Ectodermal cell (in vitro differentiated cells): ENCODE measurements around the gene CDH13.

ENCODE experiments used
- H3K27ac ChIP-seq: 2 replicates; pipeline ENCODE4 v1.7.0; 2013; ENCODE audit warnings: mild to moderate bottlenecking, low read depth, low read length; ENCODE audit not compliant: insufficient read depth, poor library complexity, severe bottlenecking
- H3K27me3 ChIP-seq: 2 replicates; pipeline ENCODE4 v1.7.0; 2013; ENCODE audit warnings: mild to moderate bottlenecking, low read length; ENCODE audit not compliant: insufficient read depth, control insufficient read depth, poor library complexity, severe bottlenecking
- H3K36me3 ChIP-seq: one replicate; pipeline ENCODE4 v1.7.0; 2013; ENCODE audit warnings: low read length; ENCODE audit not compliant: control insufficient read depth, insufficient read depth
- H3K4me1 ChIP-seq: one replicate; pipeline ENCODE4 v1.7.0; 2013; ENCODE audit warnings: low read length; ENCODE audit not compliant: control insufficient read depth, insufficient read depth
- H3K4me3 ChIP-seq: 2 replicates; pipeline ENCODE4 v1.7.0; 2013; ENCODE audit warnings: low read depth, low read length, control low read depth; ENCODE audit not compliant: insufficient read depth
- H3K9me3 ChIP-seq: 2 replicates; pipeline ENCODE4 v1.7.0; 2013; ENCODE audit warnings: mild to moderate bottlenecking, low read length, moderate library complexity; ENCODE audit not compliant: control insufficient read depth
- WGBS, 2 experiments: methylation state at CpG; one replicate each; pipeline ENCODE4 v1.1.7; 2013; ENCODE audit warnings: missing lambda C conversion rate in 2 of 2; 5-methylcytosine and 5-hydroxymethylcytosine counted together

The CDH13 gene

DNA sequence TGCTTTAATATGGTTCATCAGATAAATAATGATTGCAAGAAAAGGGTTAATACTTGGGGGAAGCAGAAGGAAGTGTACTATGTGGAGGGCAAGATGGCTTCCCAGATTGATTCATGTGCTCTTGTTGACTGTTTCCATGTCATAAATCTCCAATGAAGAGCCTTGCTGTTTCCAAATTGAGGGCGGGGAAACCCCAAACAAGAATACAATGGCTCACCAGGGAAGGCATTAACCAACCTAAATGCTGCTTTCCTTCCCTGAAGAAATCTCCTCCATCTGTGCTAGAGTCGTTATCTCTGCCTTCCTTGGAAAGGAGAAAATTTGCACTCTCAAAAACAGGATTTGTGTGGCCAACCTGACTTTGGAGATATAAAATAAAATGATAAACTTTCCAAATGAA is 28.0 kb upstream of the CDH13 start:
- Histone ChIP-seq H3K27ac (no peak overlapping the region), H3K27me3 (no peaks in the 10 kb centered on the region), H3K4me1 (no peaks in the 10 kb centered on the region), H3K36me3 (no peaks in the 10 kb centered on the region), H3K9me3 (peaks cover 3% of the 10 kb centered on the region), H3K4me3 (no peak overlapping the region)
- 35 to 41% methylated on average over 2 of the region's 2 CpGs for WGBS, 2 experiments

- WGBS, 2 experiments: 54 to 57% methylated on average over 7 of the region's 7 CpGs
- H3K27ac ChIP-seq: no peak overlapping the region
- no peaks in the 10 kb centered on the region for H3K36me3 ChIP-seq
- no peak overlapping the region for H3K4me3 ChIP-seq
- peaks cover 3% of the 10 kb centered on the region for H3K9me3 ChIP-seq
- no peaks in the 10 kb centered on the region for H3K27me3 ChIP-seq
- peaks cover 11% of the 10 kb centered on the region for H3K4me1 ChIP-seq
Measured at GRCh38 chr16:82601989-82602640, 24.7 kb upstream of the CDH13 start.

DNA sequence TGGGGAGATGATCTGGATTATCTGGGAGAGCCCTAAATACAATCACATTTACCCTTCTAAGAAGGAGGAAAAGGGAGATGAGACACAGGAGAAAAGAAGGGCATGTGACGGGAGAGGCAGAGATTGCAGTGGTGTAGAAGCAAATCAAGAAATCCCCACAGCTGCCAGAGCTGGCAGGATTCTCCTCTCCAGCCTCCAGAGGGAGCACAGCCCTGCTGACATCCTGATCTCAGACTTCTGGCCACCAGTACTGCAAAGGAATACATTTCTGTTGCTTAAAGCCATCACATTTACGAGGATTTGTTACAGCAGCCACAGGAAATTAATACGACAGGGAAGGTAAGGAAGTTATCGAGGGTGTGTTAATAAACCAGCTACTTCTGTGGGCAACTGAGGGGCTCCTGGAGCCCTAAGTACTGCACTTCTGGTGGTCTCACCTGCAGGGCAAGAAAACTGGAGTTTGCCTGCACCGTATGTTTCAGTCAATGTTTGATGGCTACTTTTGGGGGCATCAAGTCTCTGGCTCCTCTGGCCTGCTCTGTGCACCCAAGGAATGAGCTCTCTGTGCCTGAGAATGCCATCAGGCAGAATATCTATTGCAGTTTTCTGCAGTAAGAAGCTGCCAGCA is 22.9 kb upstream of the CDH13 start:
- H3K27ac ChIP-seq: no peak overlapping the region
- no peaks in the 10 kb centered on the region for H3K27me3 ChIP-seq
- peaks cover 3% of the 10 kb centered on the region for H3K9me3 ChIP-seq
- H3K36me3 ChIP-seq: no peaks in the 10 kb centered on the region
- 59 to 62% methylated on average over 5 of the region's 5 CpGs for WGBS, 2 experiments
- peaks cover 11% of the 10 kb centered on the region for H3K4me1 ChIP-seq
- no peak overlapping the region for H3K4me3 ChIP-seq

DNA sequence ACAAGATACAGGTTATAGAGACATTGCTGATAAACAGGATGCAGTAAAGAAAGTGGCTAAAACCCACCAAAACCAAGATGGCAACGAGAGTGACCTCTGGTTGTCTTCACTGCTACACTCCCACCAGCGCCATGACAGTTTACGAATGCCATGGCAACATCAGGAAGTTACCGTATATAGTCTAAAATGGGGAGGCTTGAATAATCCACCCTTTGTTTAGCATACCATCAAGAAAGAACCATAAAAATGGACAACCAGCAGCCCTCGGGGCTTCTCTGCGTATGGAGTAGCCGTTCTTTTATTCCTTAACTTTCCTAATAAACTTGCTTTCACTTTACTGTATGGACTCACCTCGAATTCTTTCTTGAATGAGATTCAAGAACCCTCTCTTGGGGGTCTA is 21.7 kb upstream of the CDH13 start:
- 90 to 94% methylated on average over 8 of the region's 8 CpGs for WGBS, 2 experiments
- H3K4me3 ChIP-seq: no peak overlapping the region
- H3K9me3 ChIP-seq: peaks cover 3% of the 10 kb centered on the region
- H3K36me3 ChIP-seq: no peaks in the 10 kb centered on the region
- no peaks in the 10 kb centered on the region for H3K27me3 ChIP-seq
- H3K4me1 ChIP-seq: peaks cover 11% of the 10 kb centered on the region
- H3K27ac ChIP-seq: no peak overlapping the region

- Histone ChIP-seq H3K4me3 (no peak overlapping the region), H3K36me3 (no peaks in the 10 kb centered on the region), H3K27ac (no peak overlapping the region), H3K27me3 (no peaks in the 10 kb centered on the region), H3K9me3 (no peaks in the 10 kb centered on the region), H3K4me1 (peaks cover 11% of the 10 kb centered on the region)
- WGBS, 2 experiments: 43 to 45% methylated on average over 13 to 15 of the region's 15 CpGs
Measured at GRCh38 chr16:82605863-82606620, 20.7 kb upstream of the CDH13 start.

DNA sequence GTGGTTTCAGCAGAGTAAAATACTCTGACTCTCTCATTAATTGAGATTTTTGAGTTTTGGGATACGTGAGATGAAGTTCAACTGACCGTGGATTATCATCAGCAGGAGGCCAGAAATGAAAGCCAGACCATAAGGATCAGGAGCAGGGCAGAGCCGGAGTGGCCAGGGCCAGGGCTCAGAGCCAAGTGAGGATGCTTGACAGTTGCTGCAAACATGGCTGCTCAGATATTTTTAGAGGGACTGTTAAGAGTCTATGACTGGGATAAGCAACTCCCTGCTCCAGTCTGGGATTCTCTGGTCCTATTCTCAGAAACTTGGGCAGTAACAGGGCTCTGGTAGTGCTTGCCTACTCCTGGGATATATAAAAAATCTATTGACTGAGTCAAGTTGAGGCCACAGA is 17.6 kb upstream of the CDH13 start:
- no peak overlapping the region for H3K27ac ChIP-seq
- no peaks in the 10 kb centered on the region for H3K9me3 ChIP-seq
- no peaks in the 10 kb centered on the region for H3K36me3 ChIP-seq
- no peaks in the 10 kb centered on the region for H3K27me3 ChIP-seq
- 90 to 95% methylated on average over 3 of the region's 3 CpGs for WGBS, 2 experiments
- H3K4me1 ChIP-seq: peaks cover 11% of the 10 kb centered on the region
- no peak overlapping the region for H3K4me3 ChIP-seq

- Histone ChIP-seq H3K27ac (no peak overlapping the region), H3K27me3 (no peaks in the 10 kb centered on the region), H3K9me3 (no peaks in the 10 kb centered on the region), H3K4me1 (no peaks in the 10 kb centered on the region), H3K4me3 (no peak overlapping the region), H3K36me3 (no peaks in the 10 kb centered on the region)
- 65 to 67% methylated on average over 3 of the region's 3 CpGs for WGBS, 2 experiments
Measured at GRCh38 chr16:82612263-82612662, 14.5 kb upstream of the CDH13 start.

DNA sequence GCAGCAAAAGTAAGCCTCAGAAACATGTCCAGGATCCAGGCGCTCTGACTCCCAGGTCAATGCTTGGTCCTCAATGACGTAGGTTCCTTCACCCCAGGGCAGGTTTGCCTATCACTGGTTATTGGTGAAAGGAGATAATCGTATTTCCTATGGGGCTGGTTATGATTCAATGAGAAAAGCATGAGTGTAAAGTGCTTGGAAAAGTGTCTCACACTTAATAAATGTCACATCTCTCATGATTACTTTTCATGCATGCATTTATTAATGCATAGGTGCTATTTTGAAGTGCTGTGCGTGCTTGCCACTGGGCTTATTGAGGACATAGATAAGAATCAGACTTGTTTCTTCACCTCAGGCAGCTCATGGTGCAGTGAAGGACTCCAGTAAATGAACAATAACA is 10.4 kb upstream of the CDH13 start:
- Histone ChIP-seq H3K9me3 (no peaks in the 10 kb centered on the region), H3K27me3 (no peaks in the 10 kb centered on the region), H3K36me3 (no peaks in the 10 kb centered on the region), H3K4me3 (no peak overlapping the region), H3K4me1 (no peaks in the 10 kb centered on the region), H3K27ac (no peak overlapping the region)
- 93 to 96% methylated on average over 4 of the region's 4 CpGs for WGBS, 2 experiments

DNA sequence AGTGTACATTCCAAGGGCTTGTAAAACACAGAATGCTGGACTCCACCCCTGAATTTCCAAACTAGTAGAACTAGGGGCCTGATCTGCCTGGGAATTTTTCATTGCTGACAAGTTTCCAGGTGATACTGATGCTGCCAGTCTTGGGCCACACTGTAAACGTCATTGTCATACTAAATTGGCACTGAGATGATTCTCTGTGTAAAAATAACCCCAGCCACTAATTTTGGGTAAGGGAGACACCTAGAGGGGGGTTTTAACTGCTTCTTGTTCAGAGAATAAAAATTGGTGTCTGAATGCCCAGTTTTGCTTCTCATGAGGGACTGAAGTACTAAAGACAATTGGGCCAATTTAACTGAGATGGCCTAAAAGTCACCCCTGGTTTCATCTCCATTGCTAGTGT is 5.0 kb upstream of the CDH13 start:
- Histone ChIP-seq H3K27me3 (peaks cover 19% of the 10 kb centered on the region), H3K36me3 (no peaks in the 10 kb centered on the region), H3K4me1 (peaks cover 4% of the 10 kb centered on the region), H3K9me3 (no peaks in the 10 kb centered on the region), H3K4me3 (no peak overlapping the region), H3K27ac (no peak overlapping the region)
- WGBS, 2 experiments: 79 to 82% methylated on average over 1 of the region's 1 CpG

DNA sequence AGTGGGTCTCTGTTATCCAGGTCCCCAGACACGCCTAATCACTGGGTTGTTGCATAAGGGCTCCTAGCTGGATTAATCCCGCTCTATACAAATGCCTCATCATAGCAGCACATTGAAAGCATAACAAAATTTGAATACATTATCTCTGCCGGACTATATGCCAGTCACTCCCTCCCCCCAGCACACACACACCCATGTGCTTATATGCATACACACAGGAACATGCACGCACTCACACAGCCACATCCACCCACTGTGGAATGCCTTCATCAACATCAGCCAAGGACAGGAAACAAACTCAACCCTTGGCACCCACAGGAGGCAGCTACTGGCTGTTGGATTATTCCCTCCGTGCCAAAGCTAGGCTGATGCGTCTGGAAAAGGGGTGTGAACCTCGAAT is 3.5 kb upstream of the CDH13 start:
- H3K27me3 ChIP-seq: peaks cover 34% of the 10 kb centered on the region
- H3K4me3 ChIP-seq: no peak overlapping the region
- whole genome bisulfite sequencing, 2 experiments: 82 to 89% methylated on average over 7 of the region's 7 CpGs

More for the DNA sequence above, 3.5 kb upstream of the CDH13 start:
- Histone ChIP-seq H3K9me3 (no peaks in the 10 kb centered on the region), H3K4me1 (peaks cover 8% of the 10 kb centered on the region), H3K27ac (no peak overlapping the region), H3K36me3 (no peaks in the 10 kb centered on the region)
